Smooth muscle cell (in vitro differentiated cells): ENCODE results near the gene DIAPH2. TPM values are rescaled to one million over a fixed set of nuclear protein-coding genes. Genes with fewer than 3 reads are reported as not detected.

Experiments used
- DNase-seq: peaks from one replicate; lab custom pipeline; 2025; ENCODE audit not compliant: unreplicated experiment; lab: John Stamatoyannopoulos, UW
- H2AFZ ChIP-seq: fragments of 200-600 bp; sonication (generic); 2 replicates; pipeline ENCODE4 v1.6.0; 2016; ENCODE audit warnings: antibody characterized with exemption, low read depth, mild to moderate bottlenecking
- H3F3A ChIP-seq: fragments of 200-600 bp; sonication (generic); 2 replicates; pipeline ENCODE4 v1.6.0; 2017; ENCODE audit warnings: antibody characterized with exemption, low read depth
- H3K27ac ChIP-seq: fragments of 200-600 bp; sonication (generic); 2 replicates; pipeline ENCODE4 v1.5.1; 2016; ENCODE audit warnings: low read depth, mild to moderate bottlenecking
- H3K27me3 ChIP-seq: fragments of 200-600 bp; sonication (generic); 2 replicates; pipeline ENCODE4 v1.6.1; 2016; ENCODE audit warnings: low read depth, mild to moderate bottlenecking
- H3K36me3 ChIP-seq: fragments of 200-600 bp; sonication (generic); 2 replicates; pipeline ENCODE4 v1.5.1; 2016; ENCODE audit warnings: low read depth
- H3K4me1 ChIP-seq: fragments of 200-600 bp; sonication (generic); 2 replicates; pipeline ENCODE4 v1.5.1; 2016; ENCODE audit warnings: low read depth
- H3K4me2 ChIP-seq: fragments of 200-600 bp; sonication (generic); 2 replicates; pipeline ENCODE4 v1.6.0; 2016; ENCODE audit warnings: mild to moderate bottlenecking
- H3K4me3 ChIP-seq: fragments of 200-600 bp; sonication (generic); 2 replicates; pipeline ENCODE4 v1.5.1; 2016; ENCODE audit warnings: mild to moderate bottlenecking
- H3K79me2 ChIP-seq: fragments of 200-600 bp; sonication (generic); 2 replicates; pipeline ENCODE4 v1.6.0; 2016; ENCODE audit warnings: low read depth, mild to moderate bottlenecking
- H3K9ac ChIP-seq: fragments of 200-600 bp; sonication (generic); 2 replicates; pipeline ENCODE4 v1.6.0; 2016; ENCODE audit warnings: low read depth
- H3K9me3 ChIP-seq: fragments of 200-600 bp; sonication (generic); replicated peaks from 2 replicates; pipeline ENCODE4 v1.5.1; 2016; ENCODE audit warnings: low read depth
- H4K20me1 ChIP-seq: fragments of 200-600 bp; sonication (generic); 2 replicates; pipeline ENCODE4 v1.6.0; 2016; ENCODE audit warnings: low read depth
- WGBS: methylation state at CpG from one replicate; pipeline ENCODE4 v1.1.7; 2016; ENCODE audit warnings: low lambda C conversion rate; 5-methylcytosine and 5-hydroxymethylcytosine counted together
- polyA plus RNA-seq: library from polyadenylated mRNA; unstranded; fragments of >200 nt; fragmentation: Nextera tagmentation; extraction: Ambion mirVana; gene quantifications from 2 replicates; pipeline ENCODE4 v1.2.1, GENCODE V29; 2016
- total RNA-seq: library from RNA; depleted of rRNA; stranded (reverse); fragments of >200 nt; gene quantifications from 2 replicates; pipeline ENCODE4 v1.2.3, GENCODE V29; 2014
- TF ChIP-seq, protein P1 (sequence below): fragments of 200-600 bp; sonication (generic); IDR thresholded peaks from 2 replicates; pipeline ENCODE4 v1.5.1; 2017; ENCODE audit warnings: borderline replicate concordance, mild to moderate bottlenecking, antibody characterized with exemption; ENCODE audit not compliant: insufficient read depth, poor library complexity, severe bottlenecking

DIAPH2 gene
- total and polyA plus RNA-seq, 2 experiments from 2014 or later, result 12.8 to 19.9 TPM

DNA sequence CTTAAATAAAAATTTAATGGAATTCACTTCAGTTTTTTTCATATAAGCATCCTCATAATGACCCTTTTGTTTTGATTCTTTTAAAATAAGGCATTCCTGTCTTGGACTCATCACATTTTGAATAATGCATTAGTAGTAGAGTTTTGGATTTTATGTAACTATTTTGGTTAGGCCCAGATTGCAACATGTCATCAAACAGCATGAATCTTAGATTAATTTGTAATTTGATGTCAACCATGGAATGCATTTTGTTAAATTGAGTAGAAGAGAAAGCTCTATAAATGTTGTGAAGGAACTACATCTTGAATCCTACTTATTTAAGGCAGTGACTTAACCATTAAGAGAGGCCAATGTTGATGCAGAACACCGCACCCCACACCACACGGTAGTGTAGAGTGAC, 3.1 kb downstream of the DIAPH2 start:
- Histone ChIP-seq H3K27me3 (no peaks in the 10 kb centered on the region), H2AFZ (no peak overlapping the region), H3K27ac (no peak overlapping the region), H3K4me1 (peaks cover 13% of the 10 kb centered on the region), H3K4me2 (no peak overlapping the region), H3K79me2 (peaks cover 33% of the 10 kb centered on the region), H3K9me3 (no peaks in the 10 kb centered on the region), H3F3A (no peaks in the 10 kb centered on the region), H3K9ac (no peak overlapping the region), H3K4me3 (no peak overlapping the region), H3K36me3 (no peaks in the 10 kb centered on the region), H4K20me1 (no peaks in the 10 kb centered on the region)
- TF ChIP-seq, protein P1, sequence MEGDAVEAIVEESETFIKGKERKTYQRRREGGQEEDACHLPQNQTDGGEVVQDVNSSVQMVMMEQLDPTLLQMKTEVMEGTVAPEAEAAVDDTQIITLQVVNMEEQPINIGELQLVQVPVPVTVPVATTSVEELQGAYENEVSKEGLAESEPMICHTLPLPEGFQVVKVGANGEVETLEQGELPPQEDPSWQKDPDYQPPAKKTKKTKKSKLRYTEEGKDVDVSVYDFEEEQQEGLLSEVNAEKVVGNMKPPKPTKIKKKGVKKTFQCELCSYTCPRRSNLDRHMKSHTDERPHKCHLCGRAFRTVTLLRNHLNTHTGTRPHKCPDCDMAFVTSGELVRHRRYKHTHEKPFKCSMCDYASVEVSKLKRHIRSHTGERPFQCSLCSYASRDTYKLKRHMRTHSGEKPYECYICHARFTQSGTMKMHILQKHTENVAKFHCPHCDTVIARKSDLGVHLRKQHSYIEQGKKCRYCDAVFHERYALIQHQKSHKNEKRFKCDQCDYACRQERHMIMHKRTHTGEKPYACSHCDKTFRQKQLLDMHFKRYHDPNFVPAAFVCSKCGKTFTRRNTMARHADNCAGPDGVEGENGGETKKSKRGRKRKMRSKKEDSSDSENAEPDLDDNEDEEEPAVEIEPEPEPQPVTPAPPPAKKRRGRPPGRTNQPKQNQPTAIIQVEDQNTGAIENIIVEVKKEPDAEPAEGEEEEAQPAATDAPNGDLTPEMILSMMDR, result no peak
- WGBS, result 96% methylated on average over 2 of the region's 2 CpGs
- no peak for DNase-seq

DNA sequence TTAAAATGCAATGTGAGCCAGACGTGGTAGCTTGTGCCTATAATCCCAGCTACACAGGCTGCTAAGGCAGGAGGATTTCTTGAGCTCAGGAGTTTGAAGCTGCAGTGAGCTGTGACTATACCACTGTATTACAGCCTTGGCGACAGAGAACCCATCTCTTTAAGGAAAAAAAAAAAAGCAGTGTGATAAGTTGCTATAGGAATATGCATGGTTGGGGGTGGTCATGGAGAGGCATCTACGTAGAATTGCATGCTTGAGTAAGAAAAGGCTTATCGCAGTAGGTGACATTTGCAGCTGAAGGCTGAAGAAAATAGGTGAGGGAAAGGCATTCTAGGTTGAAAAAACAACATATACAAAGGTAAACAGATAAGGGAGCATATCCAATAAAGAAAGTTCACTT, 4.1 kb downstream of the DIAPH2 start:
- Histone ChIP-seq H3K36me3 (no peaks in the 10 kb centered on the region), H3F3A (no peaks in the 10 kb centered on the region), H4K20me1 (no peaks in the 10 kb centered on the region), H3K9ac (no peak overlapping the region), H3K4me2 (peak overlapping the region; percentile 28), H3K4me1 (peaks cover 13% of the 10 kb centered on the region), H3K4me3 (no peak overlapping the region), H3K9me3 (no peaks in the 10 kb centered on the region), H3K79me2 (peaks cover 33% of the 10 kb centered on the region), H3K27me3 (no peaks in the 10 kb centered on the region), H2AFZ (no peak overlapping the region), H3K27ac (no peak overlapping the region)
- no peak for DNase-seq
- TF ChIP-seq, protein P1, result no peak
- 47% methylated on average over 4 of the region's 4 CpGs for WGBS

DNA sequence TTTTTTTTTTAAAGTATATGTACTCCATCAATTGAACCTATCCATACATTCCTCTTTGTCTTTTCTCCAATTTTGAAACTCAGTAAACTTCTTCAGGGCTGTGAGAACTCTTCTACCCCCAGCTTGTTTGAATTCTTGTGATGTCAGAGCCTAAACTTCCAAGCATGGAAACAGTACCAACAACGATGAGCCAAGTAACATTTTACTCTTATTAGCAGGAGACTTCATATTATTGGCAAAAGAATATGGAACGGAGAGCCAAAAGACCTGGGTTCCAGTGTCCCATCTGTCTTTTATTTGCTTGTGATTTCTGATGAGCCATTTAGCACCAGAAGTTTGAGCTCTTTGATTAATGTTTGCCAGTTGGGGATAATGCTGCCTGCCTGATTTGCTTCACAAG, 5.3 kb downstream of the DIAPH2 start:
- H4K20me1 ChIP-seq, result no peaks in the 10 kb centered on the region
- H3F3A ChIP-seq, result no peaks in the 10 kb centered on the region
- H3K4me2 ChIP-seq, result no peak overlapping the region
- WGBS, result 66% methylated on average over 2 of the region's 2 CpGs
- H3K27ac ChIP-seq, result no peak overlapping the region
- no peak overlapping the region for H2AFZ ChIP-seq
- no peaks in the 10 kb centered on the region for H3K36me3 ChIP-seq
- peaks cover 35% of the 10 kb centered on the region for H3K79me2 ChIP-seq
- DNase-seq, result no peak
- no peaks in the 10 kb centered on the region for H3K27me3 ChIP-seq
- TF ChIP-seq, protein P1, result no peak
- H3K9me3 ChIP-seq, result no peaks in the 10 kb centered on the region
- H3K4me1 ChIP-seq, result peaks cover 13% of the 10 kb centered on the region
- H3K4me3 ChIP-seq, result no peak overlapping the region
- H3K9ac ChIP-seq, result no peak overlapping the region

DNA sequence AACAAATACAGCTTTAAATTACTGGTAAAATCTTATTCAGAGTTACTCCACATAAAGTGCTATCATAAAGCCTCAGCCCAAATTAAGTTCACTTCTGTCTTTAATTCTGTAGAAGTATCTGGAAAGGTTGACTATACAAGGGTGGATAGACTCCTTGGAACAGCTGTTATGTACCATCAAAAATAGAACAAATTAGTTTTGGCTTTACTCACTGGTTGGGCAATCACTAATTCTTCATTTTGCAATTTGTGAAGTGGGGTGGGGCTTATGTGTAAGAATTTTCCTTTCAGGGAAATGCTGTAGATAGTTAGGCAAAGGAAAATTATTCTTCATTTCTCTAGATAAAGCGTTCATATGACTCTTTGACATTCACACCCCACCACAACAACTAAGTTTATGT, 7.8 kb downstream of the DIAPH2 start:
- no peaks in the 10 kb centered on the region for H3F3A ChIP-seq

More for the DNA sequence above, 7.8 kb downstream of the DIAPH2 start:
- Histone ChIP-seq H2AFZ (no peak overlapping the region), H3K27me3 (no peaks in the 10 kb centered on the region), H3K9me3 (no peaks in the 10 kb centered on the region), H3K27ac (no peak overlapping the region), H3K4me1 (peaks cover 6% of the 10 kb centered on the region), H4K20me1 (no peaks in the 10 kb centered on the region), H3K4me2 (no peak overlapping the region), H3K36me3 (no peaks in the 10 kb centered on the region), H3K9ac (no peak overlapping the region), H3K79me2 (peaks cover 31% of the 10 kb centered on the region), H3K4me3 (no peak overlapping the region)
- no peak for DNase-seq
- TF ChIP-seq, protein P1, result no peak
- 91% methylated on average over 1 of the region's 1 CpG for WGBS
